Measurements from ENCODE around the gene ITGB6. TPM values are rescaled to one million over a fixed set of nuclear protein-coding genes. Genes with fewer than 3 reads are reported as not detected.
"Not testable (repeated sequence)": the region's sequence is repeated elsewhere in the genome, so short reads cannot be mapped to it uniquely, and the experiment has no call there.

Gene ITGB6
- total RNA-seq, 1 donor from 2014 or later: 0.16 TPM

DNA sequence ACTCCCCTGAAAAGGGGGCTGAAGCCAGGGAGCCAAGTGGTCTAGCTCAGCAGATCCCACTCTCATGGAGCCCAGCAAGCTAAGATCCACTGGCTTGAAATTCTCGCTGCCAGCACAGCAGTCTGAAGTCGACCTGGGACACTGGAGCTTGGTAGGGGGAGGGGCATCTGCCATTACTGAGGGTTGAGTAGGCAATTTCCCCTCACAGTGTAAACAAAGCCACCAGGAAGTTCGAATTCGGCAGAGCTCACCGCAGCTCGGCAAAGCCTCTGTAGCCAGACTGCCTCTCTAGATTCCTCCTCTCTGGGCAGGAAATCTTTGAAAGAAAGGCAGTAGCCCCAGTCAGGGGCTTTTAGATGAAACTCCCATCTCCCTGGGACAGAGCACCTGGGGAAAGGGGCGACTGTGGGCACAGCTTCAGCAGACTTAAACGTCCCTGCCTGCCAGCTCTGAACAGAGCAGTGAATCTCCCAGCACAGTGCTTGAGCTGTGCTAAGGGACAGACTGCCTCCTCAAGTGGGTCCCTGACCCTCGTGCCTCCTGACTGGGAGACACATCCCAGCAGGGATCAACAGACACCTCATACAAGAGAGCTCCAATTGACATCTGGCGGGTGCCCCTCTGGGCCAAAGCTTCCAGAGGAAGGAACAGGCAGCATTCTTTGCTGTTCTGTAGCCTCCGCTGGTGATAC, 18.8 kb downstream of the ITGB6 start:
- not testable (repeated sequence) for DNase-seq

DNA sequence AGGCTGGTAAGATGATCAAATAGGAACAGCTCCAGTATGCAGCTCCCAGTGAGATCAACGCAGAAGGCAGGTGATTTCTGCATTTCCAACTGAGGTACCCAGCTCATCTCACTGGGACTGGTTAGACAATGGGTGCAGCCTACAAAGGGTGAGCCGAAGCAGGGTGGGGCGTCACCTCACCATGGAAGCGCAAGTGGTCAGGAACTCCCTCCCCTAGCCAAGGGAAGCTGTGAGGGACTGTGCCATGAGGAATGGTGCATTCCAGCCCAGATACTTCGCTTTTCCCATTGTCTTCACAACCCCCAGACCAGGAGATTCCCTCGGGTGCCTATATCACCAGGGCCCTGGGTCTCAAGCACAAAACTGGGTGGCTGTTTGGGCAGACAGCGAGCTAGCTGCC, 19.4 kb downstream of the ITGB6 start:
- not testable (repeated sequence) for DNase-seq

DNA sequence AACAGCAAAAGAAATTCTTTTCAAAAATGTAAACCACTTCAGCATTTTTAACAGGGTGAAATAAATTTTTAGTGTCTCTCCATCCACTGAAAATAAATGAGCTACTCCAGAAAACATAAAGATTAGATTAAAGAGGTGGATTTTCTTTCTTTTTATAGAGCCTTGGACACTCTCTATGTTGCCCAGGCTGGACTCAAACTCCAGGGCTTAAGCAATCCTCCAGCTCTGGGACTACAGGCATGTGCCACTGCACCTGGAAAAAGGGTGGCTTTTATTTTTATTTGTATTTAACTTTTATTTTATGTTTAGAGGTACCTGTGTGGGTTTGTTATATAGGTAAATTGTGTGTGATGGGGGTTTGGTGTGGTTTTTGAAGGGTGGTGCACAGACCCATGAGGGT, 19.9 kb downstream of the ITGB6 start:
- no peak for DNase-seq

DNA sequence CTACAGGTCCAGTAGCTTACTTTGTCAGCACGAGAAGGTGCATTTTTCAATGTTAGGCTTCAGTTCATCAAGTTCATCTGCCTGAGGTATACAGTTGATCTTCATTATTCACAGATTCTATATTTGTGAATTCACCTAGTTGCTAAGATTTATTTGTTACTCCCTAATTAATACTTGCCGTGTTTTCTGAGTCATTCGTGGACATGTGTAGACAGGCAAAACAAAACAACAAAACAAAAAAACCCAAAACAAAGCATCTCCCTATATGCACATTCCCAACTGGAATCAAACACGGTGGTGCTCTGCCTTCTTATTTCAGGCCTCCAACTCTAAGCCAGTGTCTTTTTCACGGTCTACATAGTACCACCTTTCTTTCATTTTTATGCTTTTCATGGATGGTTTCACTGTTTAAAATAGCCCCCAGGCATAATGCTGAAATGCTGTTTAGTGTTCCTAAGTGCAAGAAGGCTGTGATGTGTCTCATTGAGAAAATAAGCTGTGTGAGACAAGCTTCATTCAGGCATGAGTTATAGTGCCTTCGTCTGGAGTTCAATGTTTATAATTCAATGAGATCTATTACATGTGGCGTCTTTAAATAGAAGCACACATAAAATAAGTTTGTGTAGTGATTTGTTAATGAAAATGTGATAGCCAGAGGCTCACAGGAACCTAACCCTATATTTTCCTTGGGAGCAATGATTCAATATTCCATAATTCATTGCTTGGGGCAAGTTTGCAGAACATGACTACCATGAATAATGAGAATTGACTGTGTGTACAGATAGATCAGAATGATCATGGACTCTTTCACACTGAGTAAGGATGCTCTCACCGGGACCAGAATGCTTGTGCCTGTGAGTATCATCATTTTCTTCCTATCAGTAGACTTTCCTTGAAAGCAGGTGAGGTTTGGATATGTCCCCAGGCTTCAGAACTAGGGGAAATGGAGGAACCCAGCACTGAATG, 24.6 kb downstream of the ITGB6 start:
- DNase-seq: no peak

DNA sequence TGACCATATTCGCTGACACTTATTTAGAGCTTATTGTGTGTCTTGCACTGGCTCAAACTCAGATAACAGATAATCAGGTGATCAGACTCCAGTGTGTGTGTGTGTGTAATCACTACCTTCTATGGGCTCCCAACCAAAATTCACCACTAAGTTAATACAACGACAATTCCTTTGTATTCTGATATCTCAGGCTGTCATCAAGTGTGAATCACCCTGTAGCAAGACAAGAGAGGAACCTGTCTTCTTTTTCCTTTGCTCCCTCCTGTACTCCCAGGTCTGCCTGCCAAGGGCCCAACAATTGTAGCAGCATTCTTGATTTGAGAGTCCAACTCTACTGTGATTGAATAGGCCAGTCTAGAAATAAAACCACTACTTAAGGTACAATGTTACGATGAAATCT, 25.8 kb downstream of the ITGB6 start:
- DNase-seq: no peak

DNA sequence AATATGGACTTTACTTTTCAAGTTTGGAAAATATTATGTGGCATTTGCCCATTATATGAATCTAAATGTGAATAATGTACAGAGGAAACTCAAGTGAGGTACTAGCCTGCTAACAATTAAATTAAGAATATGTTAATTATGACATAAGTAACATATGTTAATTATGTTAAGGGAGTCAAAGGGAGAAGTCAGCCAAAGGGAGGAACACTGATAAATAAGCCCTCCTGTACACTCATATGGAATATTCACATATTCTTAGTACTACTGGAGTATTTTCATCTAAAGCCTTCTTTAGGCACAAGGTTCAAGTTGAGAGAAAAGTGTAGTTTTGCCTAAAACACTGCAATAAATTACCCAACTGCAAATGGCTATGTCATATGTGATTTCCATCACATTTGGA, 30.1 kb downstream of the ITGB6 start:
- DNase-seq: no peak

DNA sequence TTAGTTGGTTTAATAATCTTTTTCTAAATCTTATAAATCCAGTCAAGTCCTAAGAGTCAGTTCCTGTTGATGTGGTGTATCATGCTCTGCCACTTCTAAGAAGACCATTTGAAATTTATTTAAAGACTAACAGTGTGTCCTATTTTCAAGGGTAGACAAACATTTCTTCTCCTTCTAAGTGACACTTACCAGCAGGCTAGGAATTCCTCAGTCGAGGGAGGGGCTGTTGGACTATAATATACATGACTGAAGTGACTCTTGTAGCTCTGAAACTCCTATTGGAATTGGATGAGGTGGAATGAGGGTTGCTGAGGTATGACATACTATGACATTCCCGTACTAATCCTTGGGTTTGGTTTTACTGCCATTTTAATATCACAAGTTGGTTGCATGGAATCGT, 30.6 kb downstream of the ITGB6 start:
- DNase-seq: no peak

DNA sequence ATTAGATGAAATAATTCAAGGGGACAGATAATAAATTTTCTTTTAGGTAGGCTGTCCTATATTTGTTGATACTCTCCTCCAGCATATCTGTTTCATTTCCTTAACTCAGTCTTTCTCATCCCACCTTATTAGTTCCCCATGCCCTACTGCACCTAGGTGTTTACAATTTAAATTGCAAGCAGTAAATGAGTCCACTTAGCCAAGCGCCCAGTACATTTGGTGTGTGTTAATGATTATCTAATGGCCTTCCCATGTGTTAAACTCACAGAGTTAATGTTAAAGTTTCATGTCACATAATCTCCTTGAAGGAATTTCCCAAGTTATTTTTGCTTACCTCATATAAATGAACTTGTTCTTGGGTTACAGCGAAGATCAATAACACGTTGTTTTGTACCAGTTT, 31.2 kb downstream of the ITGB6 start:
- DNase-seq: no peak

DNA sequence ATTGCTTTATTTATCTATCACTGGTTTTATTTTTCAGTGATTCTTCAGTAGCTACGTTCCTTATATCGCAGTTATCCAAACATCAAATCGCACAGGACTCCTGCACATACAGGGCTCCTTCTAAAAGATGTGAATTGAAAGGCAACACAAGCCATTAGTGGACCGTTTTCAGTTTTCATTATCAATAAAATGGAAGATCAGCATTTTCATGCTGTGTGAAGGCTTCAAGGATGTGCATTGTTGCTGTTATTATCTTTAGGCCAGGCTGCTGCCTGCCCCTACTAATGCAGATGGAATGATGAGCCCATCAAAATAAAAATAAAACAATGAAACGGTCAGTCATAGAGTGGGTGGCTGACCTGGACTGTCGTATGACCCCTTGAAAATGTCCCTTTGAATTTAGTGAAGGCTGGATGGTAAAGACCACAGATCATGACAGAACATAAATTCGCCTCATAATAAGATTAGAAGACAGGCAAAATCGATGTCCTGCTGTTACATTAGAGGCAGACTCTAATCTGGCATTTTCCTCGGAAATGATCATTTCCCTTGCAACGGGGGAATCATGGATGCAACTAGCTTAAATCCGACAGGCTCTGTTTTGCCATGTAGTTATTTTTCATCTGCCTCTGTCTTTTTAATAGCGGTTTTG, 32.9 kb downstream of the ITGB6 start:
- DNase-seq: no peak

DNA sequence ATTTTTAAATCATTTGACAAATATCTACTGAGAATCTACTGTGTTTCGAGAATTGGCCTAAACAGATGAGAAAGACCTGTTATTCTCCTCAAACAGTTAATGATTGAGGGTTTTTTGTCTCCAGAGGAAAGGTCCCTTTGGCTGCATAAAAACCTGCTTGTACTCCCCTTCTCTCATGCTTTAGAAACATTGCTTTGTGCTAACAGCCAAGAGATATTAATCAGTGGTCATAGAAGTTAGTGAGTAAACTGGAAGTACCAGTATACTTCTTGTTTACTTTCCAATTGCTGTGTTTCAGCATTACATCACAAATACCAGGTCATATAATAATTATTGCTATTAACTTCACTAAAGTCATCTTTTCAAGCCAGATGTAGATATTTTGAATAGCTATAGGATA, 34.1 kb downstream of the ITGB6 start:
- DNase-seq: no peak

DNA sequence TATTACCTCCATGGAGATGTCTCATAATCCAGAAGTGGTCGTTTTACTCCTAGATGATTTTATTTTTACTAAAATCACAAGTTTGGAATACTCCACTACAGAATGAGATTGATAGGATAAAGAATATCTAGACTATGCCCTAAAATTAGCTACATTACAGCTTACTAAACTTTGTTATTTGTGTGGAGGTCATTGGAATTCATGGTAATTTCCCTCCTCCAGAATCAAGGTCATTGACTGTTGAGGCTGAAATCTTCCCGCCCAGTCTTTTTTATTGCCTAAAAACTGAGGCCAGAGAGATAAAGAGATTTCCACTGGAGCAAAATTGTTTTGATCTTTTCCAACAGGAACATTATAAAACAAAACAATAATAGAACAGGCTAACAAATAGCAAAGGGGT, 35.0 kb downstream of the ITGB6 start:
- no peak for DNase-seq

DNA sequence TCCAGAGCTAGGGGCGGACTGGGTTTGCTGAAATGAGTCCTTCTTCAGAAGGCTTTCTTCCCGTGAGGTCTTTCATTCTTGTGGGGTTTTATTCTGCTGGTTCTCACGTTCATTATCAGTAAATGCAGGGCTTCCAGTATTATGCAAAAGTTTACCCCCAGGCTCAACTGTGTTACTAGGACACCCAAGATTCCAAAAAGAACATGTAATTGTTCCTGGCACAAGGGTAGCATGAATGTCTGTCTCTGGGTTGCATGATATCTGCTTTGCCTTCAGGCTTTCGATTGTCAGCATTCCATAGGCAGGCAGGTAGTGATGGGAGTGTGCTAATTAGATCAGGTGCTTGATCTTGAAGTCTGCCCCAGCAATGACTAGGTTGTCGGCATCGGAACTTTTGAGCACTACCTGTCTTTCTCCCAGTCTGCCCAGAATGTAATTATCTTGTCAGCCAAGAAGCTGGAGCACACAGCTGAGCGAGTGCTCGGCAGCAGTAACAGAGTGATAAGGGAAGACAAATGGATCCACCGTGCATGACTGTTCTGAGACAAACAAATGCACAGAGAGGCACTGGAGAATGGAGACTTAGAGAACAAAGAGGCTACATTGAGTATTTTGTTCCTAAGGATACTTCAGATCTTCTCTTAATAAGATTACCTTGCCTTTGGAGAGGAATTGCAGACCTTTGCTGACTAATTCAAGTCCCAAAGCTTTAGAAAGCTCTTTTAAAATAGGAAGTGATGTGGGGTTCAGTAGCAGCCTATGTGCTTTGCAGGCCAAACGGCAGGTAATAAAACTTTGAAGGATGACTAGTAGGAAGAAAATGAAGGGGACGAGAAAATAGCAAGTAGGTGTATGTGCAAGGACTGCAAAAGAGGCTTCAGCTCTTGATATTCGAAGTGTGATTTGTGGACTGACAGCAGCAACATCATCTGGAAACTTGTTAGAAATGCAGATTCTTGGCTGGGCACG, 41.9 kb downstream of the ITGB6 start:
- no peak for DNase-seq

DNA sequence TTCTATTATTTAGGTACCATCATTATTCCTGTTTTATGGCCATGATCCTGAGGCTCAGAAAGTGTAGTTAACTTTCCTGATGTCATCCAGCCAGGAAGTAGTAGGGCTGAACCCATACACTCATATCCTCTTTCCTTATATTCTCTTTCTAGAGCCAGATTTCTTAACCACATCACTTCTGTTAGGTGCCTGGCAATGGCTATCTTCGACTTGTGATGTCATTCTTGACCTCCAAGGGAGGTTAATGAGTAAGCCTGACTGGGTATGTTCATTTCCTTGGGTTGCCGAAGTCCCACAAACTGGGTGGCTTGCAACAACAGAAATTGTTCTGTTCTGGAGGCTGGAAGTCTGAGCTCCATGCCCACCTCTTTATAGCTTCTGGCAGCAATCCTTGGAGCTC, 43.4 kb downstream of the ITGB6 start:
- DNase-seq: no peak

DNA sequence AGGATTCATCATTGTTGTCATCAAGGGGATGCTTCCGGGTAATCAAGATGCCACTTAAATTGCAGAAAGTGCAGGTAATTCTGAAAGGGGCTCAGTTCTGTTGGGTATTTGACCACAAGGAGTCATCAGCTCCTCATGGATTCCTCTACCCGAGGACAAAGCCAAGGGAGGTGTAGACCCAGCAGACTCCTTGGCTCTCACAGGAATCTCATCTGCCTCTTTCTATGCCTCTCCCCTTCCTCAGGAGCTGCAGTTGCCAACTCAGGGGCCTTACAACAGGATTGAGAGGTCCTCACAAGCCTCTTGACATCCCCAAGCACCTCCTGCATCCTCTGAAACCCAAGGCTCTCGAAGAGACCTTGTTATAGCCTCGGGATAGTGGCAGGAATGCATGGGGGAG, 44.0 kb downstream of the ITGB6 start:
- no peak for DNase-seq

DNA sequence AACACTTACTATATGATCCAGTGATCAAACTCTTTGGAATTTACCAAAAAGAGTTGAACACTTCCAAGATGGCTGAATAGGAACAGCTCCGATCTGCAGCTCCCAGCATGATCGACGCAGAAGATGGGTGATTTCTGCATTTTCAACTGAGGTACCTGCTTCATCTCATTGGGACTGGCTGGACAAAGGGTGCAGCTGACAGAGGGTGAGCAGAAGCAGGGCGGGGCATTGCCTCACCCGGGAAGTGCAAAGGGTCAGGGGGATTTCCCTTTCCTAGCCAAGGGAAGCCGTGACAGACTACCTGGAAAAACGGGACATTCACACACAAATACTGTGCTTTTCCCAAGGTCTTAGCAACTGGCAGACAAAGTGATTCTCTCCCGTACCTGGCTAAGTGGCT, 51.7 kb downstream of the ITGB6 start:
- DNase-seq: not testable (repeated sequence)

DNA sequence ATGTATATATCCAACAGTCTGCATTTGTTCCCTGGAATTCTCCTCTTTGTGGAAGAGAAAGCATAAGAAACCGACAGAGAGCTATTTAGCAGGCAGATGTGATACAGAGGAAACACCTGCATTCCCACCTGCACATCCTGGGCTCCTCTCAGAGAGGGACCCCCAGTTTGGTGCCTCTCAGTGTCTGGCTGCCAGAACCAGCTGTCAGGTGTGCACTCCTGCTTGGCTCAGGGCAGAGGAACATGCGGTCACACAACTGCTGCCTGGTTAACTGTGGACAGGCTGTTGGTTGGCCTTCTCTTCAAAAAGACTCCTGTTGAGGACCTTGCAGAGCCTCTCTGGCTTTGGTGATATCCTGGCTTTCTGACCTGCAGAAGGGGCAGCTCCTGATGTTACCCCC, 54.6 kb downstream of the ITGB6 start:
- DNase-seq: no peak

DNA sequence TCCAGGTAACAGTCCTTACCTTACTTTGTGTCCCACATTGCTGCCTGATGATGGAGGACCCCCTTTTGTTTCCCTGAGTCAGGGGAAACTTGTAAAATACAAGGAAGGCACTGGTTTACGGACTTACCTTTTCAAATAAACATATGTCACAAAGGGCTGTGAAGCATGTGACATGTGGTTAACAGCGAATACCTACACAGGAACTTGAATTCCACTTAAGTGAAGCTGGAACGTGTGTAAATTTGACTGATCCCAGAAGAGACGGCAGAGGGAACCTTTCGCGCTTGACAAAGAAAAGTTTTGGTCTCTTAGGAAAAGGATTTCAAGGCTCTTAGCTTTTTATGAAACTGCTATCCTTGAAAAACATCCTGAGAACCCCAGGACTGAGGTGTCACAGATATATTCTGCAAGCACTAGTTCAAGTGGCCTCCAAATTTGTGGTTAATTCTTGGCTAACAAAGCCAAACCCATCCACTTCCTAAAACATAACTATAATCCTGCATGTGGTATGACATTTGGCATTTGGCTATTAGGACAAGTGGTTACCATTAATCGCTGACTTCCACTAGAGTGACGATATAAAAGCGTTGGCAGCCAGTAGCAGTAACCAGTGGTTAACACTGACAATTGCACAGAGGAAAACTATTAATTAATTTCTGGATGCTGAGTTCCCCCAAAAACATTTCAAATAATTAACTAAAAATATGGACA, 55.6 kb downstream of the ITGB6 start:
- DNase-seq: no peak

DNA sequence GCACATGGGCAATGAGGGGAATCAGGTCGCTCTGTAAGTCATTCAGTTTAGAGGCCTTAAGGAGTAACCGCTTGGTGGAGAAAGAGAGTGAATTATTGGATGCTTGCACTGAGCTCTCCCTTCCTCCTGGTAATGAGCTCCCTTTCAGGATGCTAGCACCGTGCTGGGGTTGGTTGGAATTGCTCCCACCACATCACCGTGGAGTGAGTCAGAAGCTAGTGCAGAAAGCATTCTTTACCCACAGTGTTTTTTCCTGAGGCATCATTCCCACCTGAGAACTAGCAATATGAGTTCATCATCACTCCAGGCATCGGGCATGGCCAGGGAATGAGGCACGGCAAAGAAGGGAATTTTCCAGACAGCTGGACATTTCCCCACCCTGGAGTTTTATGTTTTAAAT, 57.6 kb downstream of the ITGB6 start:
- DNase-seq: no peak

DNA sequence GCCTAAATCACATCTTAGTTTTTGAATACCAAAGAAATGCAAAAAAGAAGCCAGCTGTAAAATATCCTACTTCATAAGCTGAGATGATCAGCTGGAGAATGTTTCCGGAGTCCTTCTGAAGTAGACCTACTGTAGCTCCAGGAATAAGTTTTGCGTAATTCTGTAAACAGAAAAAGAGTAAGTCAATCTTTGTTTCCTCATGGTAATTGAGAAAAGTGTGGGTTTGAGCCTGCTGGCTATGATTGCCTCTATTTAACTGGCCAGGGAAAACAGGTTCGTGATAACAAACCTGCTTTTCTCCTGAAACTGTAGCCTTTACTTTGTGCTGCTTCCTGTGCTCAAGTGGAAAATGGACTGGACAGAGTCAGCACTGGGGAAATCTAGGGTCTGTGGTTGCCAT, 58.2 kb downstream of the ITGB6 start:
- no peak for DNase-seq

DNA sequence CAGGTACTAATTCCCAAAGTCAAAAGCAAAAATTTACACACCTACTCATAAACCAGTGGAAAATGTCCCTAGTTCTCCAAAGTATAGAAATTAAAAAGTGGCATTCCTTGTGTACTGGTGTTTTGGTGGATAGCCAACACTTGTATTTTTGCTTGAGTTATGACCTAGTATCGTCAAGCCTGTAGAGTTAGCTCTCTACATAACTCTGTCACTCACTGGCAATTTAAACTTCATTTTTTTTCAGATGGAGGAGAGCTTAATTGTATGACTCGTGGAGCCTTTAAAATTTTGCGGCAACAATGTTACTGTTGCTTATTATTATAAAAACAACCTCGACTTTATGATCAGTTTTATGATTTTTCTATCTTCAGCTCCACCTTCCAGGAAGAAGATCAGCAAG, 58.7 kb downstream of the ITGB6 start:
- DNase-seq: no peak

DNA sequence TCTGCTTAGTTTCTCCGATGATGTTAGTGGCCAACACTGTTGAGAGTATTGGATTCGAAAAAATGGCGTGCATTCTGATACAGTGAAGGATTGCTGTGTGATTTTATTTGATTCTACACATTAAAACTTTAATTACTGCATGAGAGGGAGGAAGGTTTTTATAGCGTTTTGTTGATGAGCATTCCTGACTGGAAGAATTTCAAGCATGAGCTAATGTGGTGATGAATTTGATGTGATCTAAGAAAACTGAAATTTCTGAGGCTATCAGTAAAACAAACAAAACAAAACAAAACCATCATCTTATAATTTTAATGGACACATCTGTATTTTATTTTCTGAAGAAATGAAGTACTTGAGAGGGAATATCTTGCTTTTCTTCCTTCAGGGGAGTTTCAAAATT, 59.6 kb downstream of the ITGB6 start:
- DNase-seq: no peak
